HG02798 (cell line): ENCODE measurements around the gene KNOP1.
"Not testable (repeated sequence)": the region's sequence is repeated elsewhere in the genome, so short reads cannot be mapped to it uniquely, and the experiment has no call there.

ENCODE experiments used
- ATAC-seq: cut with Tn5 transposase; IDR thresholded peaks from one replicate; pipeline ENCODE4 v1.9.1; 2021; ENCODE audit warnings: mild to moderate bottlenecking; ENCODE audit not compliant: unreplicated experiment, poor library complexity

Gene KNOP1

GRCh38 chr16:19743816-19744159, 25.8 kb upstream of the KNOP1 start:
- ATAC-seq: no peak

GRCh38 chr16:19741354-19741753, 23.3 kb upstream of the KNOP1 start:
- ATAC-seq: no peak

- no peak for ATAC-seq
Observed at GRCh38 chr16:19737306-19738038, 19.4 kb upstream of the KNOP1 start.

GRCh38 chr16:19735074-19735867, 17.2 kb upstream of the KNOP1 start:
- ATAC-seq: no peak

GRCh38 chr16:19733551-19733950, 15.5 kb upstream of the KNOP1 start:
- ATAC-seq: no peak

- ATAC-seq: no peak
Observed at GRCh38 chr16:19728636-19728965, 10.6 kb upstream of the KNOP1 start.

GRCh38 chr16:19722981-19723380, 5.0 kb upstream of the KNOP1 start:
- ATAC-seq: no peak

GRCh38 chr16:19722269-19722952, 4.4 kb upstream of the KNOP1 start:
- ATAC-seq: no peak

- ATAC-seq: no peak
Observed at GRCh38 chr16:19718624-19718965, 568 bp upstream of the KNOP1 start.

- no peak for ATAC-seq
Observed at GRCh38 chr16:19717314-19717713, 713 bp downstream of the KNOP1 start.

- ATAC-seq: not testable (repeated sequence)
Observed at GRCh38 chr16:19716728-19717127, 1.3 kb downstream of the KNOP1 start.

GRCh38 chr16:19716183-19716582, 1.8 kb downstream of the KNOP1 start:
- ATAC-seq: no peak

GRCh38 chr16:19715566-19715965, 2.5 kb downstream of the KNOP1 start:
- ATAC-seq: no peak

GRCh38 chr16:19713697-19714096, 4.3 kb downstream of the KNOP1 start:
- ATAC-seq: no peak

- no peak for ATAC-seq
Observed at GRCh38 chr16:19712418-19713058, 5.5 kb downstream of the KNOP1 start.

GRCh38 chr16:19711643-19712042, 6.4 kb downstream of the KNOP1 start:
- no peak for ATAC-seq

- no peak for ATAC-seq
Observed at GRCh38 chr16:19710991-19711545, 7.0 kb downstream of the KNOP1 start.

GRCh38 chr16:19710191-19710908, 7.7 kb downstream of the KNOP1 start:
- no peak for ATAC-seq

GRCh38 chr16:19709381-19710136, 8.5 kb downstream of the KNOP1 start:
- ATAC-seq: no peak
